Measurements from ENCODE around the gene THADA.

GRCh38 chr2:43317194-43317593 lies 278.6 kb downstream of the THADA start:
- TF ChIP-seq, protein P1, sequence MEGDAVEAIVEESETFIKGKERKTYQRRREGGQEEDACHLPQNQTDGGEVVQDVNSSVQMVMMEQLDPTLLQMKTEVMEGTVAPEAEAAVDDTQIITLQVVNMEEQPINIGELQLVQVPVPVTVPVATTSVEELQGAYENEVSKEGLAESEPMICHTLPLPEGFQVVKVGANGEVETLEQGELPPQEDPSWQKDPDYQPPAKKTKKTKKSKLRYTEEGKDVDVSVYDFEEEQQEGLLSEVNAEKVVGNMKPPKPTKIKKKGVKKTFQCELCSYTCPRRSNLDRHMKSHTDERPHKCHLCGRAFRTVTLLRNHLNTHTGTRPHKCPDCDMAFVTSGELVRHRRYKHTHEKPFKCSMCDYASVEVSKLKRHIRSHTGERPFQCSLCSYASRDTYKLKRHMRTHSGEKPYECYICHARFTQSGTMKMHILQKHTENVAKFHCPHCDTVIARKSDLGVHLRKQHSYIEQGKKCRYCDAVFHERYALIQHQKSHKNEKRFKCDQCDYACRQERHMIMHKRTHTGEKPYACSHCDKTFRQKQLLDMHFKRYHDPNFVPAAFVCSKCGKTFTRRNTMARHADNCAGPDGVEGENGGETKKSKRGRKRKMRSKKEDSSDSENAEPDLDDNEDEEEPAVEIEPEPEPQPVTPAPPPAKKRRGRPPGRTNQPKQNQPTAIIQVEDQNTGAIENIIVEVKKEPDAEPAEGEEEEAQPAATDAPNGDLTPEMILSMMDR (IDR thresholded peaks at IDR 0.05): no peak
- TF ChIP-seq EZH2 (IDR thresholded peaks at IDR 0.05): no peak

All from neural progenitor cell (in vitro differentiated cells).